HG02623 (cell line): ENCODE data around the gene PPP1R13B.
A peak's percentile ranks its signal among the peaks of the same experiment; 100 is the strongest.
"Not testable (repeated sequence)": the region's sequence is repeated elsewhere in the genome, so short reads cannot be mapped to it uniquely, and the experiment has no call there.

ENCODE experiments used
- ATAC-seq: cut with Tn5 transposase; IDR thresholded peaks from one replicate; pipeline ENCODE4 v1.9.1; 2021; ENCODE audit warnings: moderate library complexity; ENCODE audit not compliant: unreplicated experiment

Gene PPP1R13B

GRCh38 chr14:103847451-103848174 is at the start of gene PPP1R13B:
Gene PPP1R13B (minus strand): TSS chr14:103847575. CDS start chr14:103847307, 268 bp downstream.
- peak; percentile 79 for ATAC-seq

- ATAC-seq: no peak
Measured at GRCh38 chr14:103896578-103896977, 49.2 kb upstream of the PPP1R13B start.

GRCh38 chr14:103894723-103895059 is 47.3 kb upstream of the PPP1R13B start:
- no peak for ATAC-seq

GRCh38 chr14:103894034-103894722 is 46.8 kb upstream of the PPP1R13B start:
- ATAC-seq: no peak

GRCh38 chr14:103892247-103892646 is 44.9 kb upstream of the PPP1R13B start:
- no peak for ATAC-seq

- ATAC-seq: no peak
Measured at GRCh38 chr14:103891667-103892215, 44.4 kb upstream of the PPP1R13B start.

- no peak for ATAC-seq
Measured at GRCh38 chr14:103890821-103891666, 43.7 kb upstream of the PPP1R13B start.

GRCh38 chr14:103890052-103890371 is 42.6 kb upstream of the PPP1R13B start:
- no peak for ATAC-seq

- ATAC-seq: no peak
Measured at GRCh38 chr14:103889313-103890051, 42.1 kb upstream of the PPP1R13B start.

- ATAC-seq: not testable (repeated sequence)
Measured at GRCh38 chr14:103889002-103889312, 41.6 kb upstream of the PPP1R13B start.

GRCh38 chr14:103887557-103888115 is 40.3 kb upstream of the PPP1R13B start:
- ATAC-seq: no peak

GRCh38 chr14:103887170-103887501 is 39.8 kb upstream of the PPP1R13B start:
- ATAC-seq: no peak

- no peak for ATAC-seq
Measured at GRCh38 chr14:103886304-103887169, 39.2 kb upstream of the PPP1R13B start.

- no peak for ATAC-seq
Measured at GRCh38 chr14:103885509-103885932, 38.1 kb upstream of the PPP1R13B start.

GRCh38 chr14:103884854-103885253 is 37.5 kb upstream of the PPP1R13B start:
- no peak for ATAC-seq

GRCh38 chr14:103883263-103883523 is 35.8 kb upstream of the PPP1R13B start:
- no peak for ATAC-seq

- no peak for ATAC-seq
Measured at GRCh38 chr14:103882503-103883262, 35.3 kb upstream of the PPP1R13B start.

GRCh38 chr14:103881268-103882201 is 34.2 kb upstream of the PPP1R13B start:
- no peak for ATAC-seq
